ENCODE measurements around the gene KY. TPM values are rescaled to one million over a fixed set of nuclear protein-coding genes. Genes with fewer than 3 reads are reported as not detected.

The KY gene
- total RNA-seq, 1 donor from 2014 or later = not detected

- DNase-seq (ENCODE audit: low spot score) (no peak), ATAC-seq (no peak)
Observed at GRCh38 chr3:134647902-134648760, 2.7 kb downstream of the KY start.

GRCh38 chr3:134646086-134646485, 4.7 kb downstream of the KY start:
- ATAC-seq (no peak), DNase-seq (ENCODE audit: low spot score) (no peak)

GRCh38 chr3:134645515-134645914, 5.3 kb downstream of the KY start:
- ATAC-seq = no peak
- DNase-seq (ENCODE audit: low spot score) = no peak

- DNase-seq (ENCODE audit: low spot score) (peak; percentile 23), ATAC-seq (no peak)
Observed at GRCh38 chr3:134644731-134645514, 5.9 kb downstream of the KY start.

- DNase-seq (ENCODE audit: low spot score) (peak; percentile 26), ATAC-seq (no peak)
Observed at GRCh38 chr3:134643150-134643675, 7.6 kb downstream of the KY start.

GRCh38 chr3:134642445-134643149, 8.2 kb downstream of the KY start:
- peak; percentile 11 for DNase-seq (ENCODE audit: low spot score)
- no peak for ATAC-seq

- no peak for ATAC-seq
- DNase-seq (ENCODE audit: low spot score) = peak; percentile 4
Observed at GRCh38 chr3:134641671-134642300, 9.0 kb downstream of the KY start.

- DNase-seq (ENCODE audit: low spot score) = peak; percentile 41
- ATAC-seq = peak; percentile 75
Observed at GRCh38 chr3:134640872-134641470, 9.9 kb downstream of the KY start.

GRCh38 chr3:134640378-134640777, 10.4 kb downstream of the KY start:
- no peak for ATAC-seq
- DNase-seq (ENCODE audit: low spot score) = peak; percentile 29

GRCh38 chr3:134638385-134639030, 12.3 kb downstream of the KY start:
- ATAC-seq (no peak), DNase-seq (ENCODE audit: low spot score) (no peak)

- no peak for ATAC-seq
- DNase-seq (ENCODE audit: low spot score) = no peak
Observed at GRCh38 chr3:134636406-134636805, 14.4 kb downstream of the KY start.

GRCh38 chr3:134630506-134630905, 20.3 kb downstream of the KY start:
- no peak for ATAC-seq
- no peak for DNase-seq (ENCODE audit: low spot score)

- DNase-seq (ENCODE audit: low spot score) (no peak), ATAC-seq (no peak)
Observed at GRCh38 chr3:134628884-134629283, 21.9 kb downstream of the KY start.

- DNase-seq (ENCODE audit: low spot score) = no peak
- ATAC-seq = no peak
Observed at GRCh38 chr3:134627831-134628230, 23.0 kb downstream of the KY start.

GRCh38 chr3:134625885-134626741, 24.7 kb downstream of the KY start:
- DNase-seq (ENCODE audit: low spot score) (no peak), ATAC-seq (no peak)

- DNase-seq (ENCODE audit: low spot score) (no peak), ATAC-seq (no peak)
Observed at GRCh38 chr3:134625462-134625861, 25.4 kb downstream of the KY start.

GRCh38 chr3:134624537-134625287, 26.1 kb downstream of the KY start:
- no peak for DNase-seq (ENCODE audit: low spot score)

GRCh38 chr3:134623615-134624245, 27.1 kb downstream of the KY start:
- ATAC-seq = no peak
- no peak for DNase-seq (ENCODE audit: low spot score)

More at GRCh38 chr3:134624537-134625287, 26.1 kb downstream of the KY start:
- ATAC-seq = no peak
